HG02759 (cell line): ENCODE data around the gene NACC1.

Experiments used
- ATAC-seq: cut with Tn5 transposase; IDR thresholded peaks from one replicate; pipeline ENCODE4 v1.9.1; 2021; ENCODE audit warnings: mild to moderate bottlenecking, moderate library complexity; ENCODE audit not compliant: unreplicated experiment

The NACC1 gene

DNA sequence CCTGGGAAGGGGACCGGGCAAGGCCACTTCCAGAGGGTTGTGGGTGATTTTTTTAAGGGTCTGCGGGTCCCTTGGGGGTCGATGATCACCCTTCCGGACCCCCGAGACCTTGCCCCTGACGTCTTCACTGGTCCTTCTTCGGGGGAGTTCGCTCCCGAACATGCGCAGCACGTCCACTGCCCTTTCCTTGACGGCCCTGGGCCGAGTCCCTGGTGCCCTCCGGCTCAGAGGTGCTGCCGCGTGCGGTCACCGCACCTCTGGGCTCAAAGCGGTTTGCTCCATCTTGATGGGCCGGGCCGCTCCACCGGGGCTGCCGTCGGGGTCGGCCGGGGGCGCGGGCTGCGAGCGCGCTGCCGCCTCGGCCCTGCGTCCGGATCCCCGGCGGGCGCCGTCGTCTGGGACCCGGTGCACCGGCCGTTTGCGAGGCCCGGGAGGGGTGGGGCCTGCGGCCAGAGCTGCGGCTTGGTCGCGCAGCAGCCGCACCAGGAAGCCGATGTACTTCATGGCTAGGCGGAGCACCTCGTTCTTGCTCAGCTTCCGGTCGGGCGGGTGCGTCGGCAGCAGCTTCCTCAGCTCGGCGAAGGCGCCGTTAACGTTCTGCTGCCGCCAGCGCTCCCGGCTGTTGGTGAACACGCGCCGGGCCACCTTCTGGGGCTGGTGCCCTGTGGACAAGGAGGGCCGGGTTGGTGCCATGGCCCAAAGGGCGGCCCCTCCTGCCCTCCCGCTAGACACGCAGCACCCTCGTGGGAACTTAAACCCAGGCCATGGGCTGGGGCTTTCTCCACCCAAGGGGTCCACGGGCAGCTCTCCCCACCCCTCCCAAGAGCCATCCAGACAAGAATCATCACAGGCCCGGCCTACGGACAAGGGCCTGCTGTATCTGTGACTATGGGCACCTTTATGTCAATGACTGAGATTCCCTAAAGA, 18.7 kb upstream of the NACC1 start:
- no peak for ATAC-seq

DNA sequence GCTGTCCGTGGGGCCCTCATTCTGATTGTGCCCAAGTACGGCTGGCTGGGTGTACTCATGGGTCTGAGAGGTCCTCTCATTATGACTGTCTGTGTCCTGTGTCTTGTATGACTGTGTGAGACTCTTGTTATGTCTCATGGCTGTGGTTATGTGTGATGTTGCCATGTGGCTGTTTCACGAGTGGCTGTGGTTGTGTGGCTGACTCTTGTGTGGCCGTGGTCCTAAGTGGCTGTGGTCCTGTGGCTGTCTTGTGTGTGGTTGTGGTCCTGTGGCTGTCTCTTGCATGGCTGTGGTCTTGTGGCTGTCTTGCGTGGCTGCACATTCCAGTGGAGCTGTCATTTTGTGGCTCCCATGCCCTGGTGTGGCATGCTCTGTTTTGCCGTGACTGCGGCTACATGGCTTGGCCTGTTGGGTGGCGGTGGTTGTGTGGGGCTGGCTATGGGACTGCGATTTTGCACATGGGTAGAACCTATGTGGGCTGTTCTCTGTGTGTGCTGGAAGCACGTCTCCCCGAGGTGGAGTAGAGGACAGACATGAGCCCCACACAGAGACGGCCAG, 18.0 kb upstream of the NACC1 start:
- no peak for ATAC-seq

DNA sequence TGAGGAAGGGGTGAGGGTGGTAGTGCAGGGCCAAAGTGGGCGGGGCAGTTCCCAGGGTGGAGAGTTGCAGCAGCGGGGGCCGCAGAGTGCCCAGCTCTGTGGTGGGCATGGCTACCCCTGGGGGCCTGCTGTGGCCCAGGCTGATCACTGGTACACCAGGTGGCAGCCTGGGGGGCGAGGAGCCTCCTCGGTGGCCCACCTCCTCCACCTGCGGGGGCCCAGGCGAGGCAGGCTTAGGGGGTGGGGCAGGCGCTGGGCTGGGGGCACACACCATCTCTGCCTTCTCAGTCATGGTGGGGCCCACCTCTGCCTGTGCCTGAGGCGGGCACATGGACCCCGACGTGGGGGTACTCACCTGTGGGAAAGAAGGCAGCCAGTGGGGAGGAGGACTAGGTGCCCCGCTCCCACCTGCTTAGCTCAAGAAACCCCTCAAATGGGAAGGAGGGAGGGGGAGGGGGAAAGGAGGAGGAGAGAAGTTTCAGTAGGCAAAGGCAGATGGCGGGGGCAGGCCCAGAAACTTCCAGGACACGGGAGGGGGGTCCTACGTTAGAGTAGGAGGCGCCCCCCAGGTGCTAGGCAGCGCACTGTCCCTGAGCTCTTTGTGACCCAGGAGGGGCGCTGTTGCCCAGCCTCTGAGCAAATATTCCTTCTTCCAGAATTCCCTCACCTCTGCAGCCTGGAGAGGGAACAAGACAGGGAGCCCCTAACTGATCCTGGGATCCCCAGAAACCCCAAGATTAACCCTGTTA, 17.0 kb upstream of the NACC1 start:
- ATAC-seq: no peak

DNA sequence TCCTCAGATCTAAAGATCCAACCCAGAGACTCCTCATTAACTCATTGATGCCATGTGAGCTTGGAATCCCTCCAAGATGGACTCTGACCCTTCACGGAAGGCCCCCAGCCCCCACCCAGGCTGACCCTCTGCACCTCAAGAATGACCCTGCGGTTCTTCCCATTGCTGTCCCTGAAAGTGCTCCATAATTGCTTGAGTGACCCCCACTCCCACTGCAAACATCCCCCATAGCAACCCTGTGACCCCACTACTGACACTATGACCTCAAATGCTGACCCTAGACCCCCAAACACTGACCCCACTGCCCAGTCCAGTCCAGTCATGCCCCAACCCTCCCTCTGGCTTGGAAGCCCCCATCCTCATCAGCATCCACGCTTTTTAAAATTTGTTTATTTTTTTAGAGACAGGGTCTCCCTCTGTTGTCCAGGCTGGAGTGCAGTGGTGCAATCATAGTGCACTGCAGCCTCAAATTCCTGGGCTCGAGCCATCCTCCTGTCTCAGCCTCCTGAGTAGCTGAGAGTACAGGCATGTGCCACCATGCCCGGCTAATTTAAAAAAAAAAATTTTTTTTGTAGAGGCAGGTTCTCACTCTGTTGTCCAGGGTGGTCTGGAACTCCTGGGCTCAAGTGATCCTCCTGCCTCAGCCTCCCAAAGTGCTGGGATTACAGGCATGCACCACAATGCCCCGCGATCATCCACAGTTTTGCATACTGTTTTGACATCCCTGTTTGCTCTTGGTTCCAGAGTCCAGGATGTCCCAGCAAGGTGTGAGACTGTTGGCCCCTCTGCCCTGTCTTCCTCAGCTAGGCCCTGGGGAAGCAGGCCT, 16.3 kb upstream of the NACC1 start:
- no peak for ATAC-seq

DNA sequence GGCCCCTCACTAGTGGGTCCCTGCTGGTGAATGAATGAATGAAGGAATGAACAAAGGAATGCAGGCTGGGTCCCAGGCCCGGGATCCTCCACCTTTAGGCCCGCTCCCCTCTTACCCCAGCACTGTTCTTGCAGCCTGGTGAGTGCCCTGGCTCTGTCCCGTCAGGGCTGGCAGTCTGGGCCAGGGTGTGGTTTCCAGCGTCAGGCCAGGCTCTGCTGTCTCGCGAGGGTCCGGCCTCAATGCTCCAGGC, 15.7 kb upstream of the NACC1 start:
- ATAC-seq: no peak

DNA sequence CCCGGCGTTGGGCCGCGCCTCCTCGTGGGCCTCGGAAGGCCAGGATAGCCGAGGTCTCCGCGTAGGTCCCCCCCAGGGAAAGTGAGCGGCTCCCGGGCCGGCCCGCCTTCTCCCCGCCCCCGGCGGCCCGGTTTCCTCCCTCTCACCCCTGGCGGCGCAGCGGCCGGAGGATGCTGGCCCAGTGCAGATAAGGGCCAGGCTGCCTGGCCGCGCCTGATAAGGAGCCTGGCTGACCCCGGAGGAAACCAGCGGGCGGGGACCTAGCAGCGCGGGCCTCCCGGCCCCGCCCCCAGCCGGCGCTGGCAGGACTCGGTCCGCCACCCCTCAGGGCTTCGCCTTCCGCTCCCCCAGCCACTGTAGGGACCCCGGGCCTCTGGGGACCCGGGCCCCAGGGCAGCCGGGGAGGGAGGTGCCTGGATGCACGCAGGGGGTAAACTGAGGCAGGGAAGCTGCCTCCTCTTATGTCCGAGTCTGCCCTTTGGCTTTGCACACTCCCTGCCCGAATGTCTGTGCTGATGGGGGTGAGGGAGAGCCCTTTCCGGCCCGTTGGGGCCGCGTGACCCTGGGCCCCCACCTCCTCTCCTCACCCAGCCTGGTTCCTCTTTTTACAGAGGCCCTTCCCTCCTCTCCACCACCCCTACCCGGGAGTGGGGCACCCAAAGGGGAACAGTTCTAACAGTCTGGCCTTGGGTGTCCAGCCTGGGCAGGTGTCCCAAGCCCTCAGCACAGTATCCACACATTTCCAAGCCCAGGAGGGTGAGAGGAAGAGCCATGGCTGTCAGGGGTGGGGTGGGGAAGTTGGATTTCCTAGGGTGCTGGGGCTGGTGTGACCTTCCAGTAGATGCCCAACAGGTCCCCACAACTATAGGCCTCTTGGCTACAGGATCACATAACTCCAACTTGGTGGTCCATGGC, 15.1 kb upstream of the NACC1 start, which contains the start of gene LYL1:
Gene LYL1, minus strand, starts transcription at position 193 of the 915 bp plus-strand sequence. CDS start 1,687 bp downstream, outside the sequence.
- peak; percentile 44 for ATAC-seq

DNA sequence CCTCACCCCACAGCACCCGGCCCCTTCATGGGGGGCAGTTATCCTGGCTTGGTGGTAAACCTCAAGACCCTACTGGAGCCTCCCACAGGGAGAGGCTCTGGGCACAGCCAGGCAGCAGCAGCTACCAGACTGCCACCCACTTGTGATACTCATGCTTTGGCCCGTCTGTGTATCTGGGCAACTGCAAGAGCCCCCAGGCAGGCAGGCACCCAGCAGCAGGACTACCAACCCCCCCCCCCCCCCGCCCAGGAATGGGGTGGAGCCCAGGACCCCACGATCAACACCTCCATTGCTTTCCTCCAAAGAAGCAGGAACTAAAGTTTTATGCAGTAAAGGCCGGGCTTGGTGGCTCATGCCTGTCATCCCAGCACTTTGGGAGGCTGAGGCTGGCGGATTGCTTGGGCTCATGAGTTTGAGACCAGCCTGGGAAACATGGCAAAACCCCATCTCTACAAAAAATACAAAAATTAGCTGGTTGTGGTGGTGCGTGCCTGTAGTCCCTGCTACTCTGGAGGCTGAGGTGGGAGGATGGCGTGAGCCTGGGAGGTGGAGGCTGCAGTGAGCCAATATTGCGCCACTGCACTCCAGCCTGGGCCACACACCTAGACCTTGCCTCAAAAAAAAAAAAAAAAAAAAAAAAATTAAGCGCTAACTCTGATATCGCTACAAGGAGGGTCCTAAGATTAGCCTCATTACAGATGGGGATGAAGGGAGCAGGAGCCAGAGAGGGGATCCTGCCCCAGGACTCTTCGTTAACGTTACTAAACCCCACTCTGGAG, 14.3 kb upstream of the NACC1 start:
- ATAC-seq: no peak

DNA sequence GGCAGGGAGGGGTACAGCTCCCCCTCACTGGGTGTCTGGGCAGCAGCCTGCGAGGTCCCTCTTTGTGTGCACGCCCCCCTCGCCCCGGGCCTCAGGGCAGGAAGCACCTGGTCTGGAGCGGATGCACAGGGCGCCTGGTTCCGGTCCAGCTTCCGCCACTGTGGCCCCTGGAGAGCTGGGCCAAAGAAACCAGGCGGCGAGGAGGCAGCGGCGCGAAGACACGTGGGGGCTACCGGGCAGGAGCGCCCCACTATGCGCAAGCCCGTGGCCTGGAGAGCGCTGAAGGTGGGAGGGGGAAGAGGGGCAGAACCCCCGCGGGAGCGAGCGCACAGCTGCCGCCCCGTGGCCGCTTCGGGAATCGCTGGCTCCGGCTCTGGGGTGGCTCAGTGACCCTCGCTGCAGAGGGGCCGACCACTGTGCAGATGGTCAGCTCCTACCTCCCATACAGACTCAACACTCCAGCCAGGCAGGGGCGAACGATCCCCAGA, 13.7 kb upstream of the NACC1 start:
- ATAC-seq: peak; percentile 39

DNA sequence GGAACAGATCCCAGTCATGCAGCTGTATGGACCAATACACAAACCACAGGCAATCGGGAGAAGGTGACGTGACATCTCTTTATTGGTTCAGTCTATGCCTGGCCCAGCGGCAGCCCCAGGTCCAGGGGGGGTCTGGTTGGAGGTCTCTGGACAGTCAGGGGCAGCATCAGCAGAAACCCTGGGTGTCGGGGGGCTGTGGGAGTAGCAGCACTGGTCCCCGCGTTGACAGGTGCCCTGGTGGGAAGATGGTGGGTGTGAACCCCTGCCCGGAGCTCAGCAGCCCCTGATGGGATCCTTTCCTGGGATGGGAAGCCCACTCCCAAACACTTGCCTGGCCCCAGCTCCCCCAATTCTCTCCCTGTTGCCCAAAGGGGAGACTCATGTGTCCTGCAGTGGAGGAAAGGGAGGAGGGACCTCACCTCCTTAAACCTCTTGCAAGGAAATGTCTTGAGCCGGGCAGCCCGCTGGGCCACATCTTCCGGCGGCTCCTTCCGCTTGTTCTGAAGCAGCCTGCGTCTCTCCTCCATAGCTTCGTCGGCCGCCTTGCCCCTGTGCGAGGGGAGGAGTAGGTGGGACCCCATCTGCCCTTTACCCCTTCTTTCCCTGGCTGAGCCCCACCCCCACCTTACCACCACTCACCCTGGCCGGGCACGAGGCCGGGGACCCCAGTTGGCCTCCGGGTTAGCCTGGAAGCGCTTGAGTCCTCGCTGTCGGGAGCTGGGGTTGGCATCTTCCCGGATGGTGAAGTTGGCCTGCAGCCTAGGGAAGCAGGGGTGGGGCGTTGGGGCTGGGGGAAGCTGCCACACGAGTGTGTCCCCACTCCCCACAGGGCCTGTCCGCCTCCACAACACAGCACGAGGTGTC, 13.0 kb upstream of the NACC1 start:
- no peak for ATAC-seq

DNA sequence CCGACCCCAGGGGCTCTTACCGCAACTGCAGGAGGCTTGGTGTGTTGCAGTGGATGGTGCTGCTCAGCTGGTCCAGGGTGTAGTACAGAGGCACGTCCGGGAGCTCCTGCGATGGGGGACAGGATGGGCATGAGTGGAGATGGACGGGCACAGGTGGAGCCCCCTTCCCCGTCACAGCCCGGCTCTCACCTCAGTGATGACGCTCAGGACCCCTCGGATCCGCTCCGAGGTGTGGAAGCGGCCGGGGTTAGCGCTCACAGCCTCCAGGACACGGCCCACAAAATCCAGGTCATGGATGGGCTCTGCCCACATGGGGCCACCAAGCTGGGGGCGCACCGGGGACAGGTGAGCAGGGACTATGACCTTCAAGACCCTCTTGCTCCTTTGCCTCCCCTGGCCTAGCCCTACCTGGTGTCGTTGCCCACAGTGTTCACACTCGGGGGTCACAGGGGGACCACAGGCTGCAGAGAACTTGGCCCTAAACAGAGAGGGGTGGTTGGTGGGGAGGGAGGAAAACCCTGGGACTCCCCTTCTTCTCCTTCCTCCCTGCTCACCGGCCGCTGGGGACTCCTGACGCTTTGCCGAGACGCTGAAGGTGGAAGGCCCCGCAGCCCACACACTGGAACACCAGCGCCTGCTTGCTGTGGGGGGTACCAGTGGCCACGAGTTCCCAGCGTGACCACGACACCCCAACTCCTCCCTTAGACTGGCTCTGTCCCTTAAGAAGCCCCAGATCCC, 8.5 kb upstream of the NACC1 start:
- ATAC-seq: no peak

DNA sequence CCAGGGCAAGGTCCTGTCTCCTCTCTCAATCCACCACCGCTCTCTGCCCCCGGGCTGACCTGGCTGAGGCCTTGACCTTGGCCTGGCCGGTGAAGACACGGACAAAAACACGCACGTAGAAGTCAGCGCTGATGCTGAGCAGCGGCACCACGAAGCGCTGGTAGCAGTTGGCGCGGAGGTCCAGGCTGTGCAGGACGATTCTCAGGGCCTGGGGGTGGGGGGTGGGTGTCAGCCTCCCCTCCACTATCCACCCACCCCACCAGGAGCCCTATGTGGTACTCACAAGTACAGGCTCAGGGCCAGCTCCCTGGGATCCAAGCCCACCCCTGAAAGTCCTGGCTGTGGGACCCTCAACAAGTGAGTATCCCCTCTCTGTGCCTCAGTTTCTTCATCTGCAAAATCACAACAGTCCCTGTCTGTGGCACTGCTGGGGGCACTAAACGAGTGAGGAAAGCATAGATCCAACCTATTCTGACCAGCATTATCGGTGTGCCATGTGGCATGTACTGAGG, 7.9 kb upstream of the NACC1 start:
- ATAC-seq: no peak

DNA sequence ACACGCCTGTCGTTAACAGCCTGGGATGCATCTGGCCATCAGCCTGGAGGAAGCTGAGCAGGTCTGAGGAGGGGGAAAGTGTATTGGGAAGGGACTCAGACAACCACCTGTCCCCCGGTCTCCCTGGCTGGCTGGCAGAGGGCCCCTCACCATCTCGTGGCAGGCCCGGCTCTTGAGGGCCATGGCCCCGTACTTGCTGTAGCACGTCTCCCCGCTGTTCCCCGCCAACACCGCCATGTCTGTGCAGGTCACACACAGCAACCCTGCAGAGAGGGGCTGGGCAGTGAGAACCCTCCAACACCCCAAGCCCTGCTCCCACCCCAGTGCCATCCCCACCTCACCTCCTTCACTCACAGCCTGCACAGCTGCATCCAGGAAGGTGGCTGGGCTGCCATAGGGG, 5.5 kb upstream of the NACC1 start:
- no peak for ATAC-seq

DNA sequence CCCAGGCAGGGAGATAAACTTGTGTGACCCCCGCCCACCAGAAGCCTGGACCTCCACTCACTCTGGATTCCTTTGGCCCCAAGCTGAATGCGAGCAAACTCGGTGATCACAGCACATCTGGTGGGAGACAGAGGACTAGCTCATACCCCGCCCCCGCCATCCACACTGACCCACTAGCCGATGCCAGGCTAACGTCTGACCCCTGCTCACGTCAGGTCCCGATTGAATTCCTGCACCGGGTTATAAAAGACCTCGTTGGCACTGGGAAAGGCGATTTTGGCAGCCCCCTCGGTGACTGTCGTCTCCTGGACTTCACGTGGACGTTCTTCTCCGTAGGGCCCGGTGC, 2.2 kb upstream of the NACC1 start:
- no peak for ATAC-seq

DNA sequence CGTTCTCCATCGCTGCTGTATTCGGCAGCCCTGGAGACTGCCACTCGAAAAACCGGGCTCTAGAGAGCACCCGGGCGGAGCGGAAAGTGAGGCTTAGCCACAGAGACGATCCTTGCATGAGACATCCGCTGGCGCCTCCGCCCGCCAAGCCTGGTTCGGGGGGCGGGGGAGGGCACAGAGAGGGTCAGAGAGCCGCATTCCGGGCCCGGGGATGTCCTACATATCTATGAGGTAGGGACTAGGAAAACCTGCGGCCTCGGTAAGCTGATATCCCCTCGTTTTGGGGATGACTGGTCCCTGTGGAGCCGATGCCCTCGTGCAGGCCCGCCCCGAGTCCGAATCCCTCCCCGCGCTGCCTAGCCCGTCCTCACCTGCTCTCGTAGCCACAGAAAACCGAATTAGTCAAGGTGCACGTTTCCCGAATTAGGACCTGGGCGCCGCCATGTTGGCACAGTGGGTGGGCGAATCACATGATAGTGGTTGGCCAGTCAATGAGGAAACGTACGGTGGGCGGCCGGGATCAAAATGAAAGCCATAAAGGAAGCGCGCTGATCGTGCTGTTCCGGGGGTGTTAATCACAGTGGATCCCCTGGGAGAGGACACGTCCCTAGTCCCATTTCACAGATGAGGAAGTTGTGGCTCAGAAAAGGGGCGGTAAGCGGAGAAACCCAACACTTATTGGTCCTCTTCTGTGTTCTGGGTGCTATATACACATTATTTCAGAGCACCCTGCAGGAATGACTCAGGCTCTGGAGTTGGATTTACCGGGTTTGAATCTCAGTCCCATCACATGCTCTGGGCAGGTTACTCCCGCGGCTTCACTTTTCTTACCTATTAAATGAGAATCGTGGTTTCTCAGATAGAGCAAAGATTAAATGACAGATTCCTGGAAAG, 1.5 kb upstream of the NACC1 start, which contains the start of gene TRMT1:
Gene TRMT1, minus strand, starts transcription at position 459 of the 894 bp plus-strand sequence. Its CDS starts 341 bp downstream, at position 118.
- ATAC-seq: no peak

DNA sequence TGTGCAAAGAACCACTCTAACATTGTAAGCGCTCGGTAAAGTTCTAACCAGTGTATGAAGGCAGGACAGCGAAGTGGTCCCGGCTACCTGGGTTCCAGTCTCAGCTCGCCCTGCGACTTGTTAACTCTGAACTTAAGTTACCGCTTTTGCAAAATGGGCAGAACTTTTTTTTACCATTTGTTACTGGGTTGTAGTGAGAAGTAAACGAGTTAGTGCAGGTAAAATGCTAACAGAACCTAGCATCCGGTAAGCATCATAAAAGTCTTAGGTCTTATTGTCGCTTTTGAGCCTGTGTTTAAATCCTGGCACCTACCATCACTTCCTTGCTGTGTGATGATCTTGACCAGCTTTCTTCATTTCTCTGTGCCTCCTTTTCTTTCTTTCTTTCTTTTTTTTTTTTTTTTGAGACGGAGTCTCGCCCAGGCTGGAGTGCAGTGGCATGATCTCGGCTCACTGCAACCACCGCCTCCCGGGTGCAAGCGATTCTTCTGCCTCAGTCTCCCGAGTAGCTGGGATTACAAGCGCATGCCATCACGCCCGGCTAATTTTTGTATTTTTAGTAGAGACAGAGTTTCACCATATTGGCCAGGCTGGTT, 790 bp upstream of the NACC1 start:
- no peak for ATAC-seq
